Measurements from ENCODE around the gene PI16.
"Not testable (repeated sequence)": the region's sequence is repeated elsewhere in the genome, so short reads cannot be mapped to it uniquely, and the experiment has no call there.

Gene PI16

DNA sequence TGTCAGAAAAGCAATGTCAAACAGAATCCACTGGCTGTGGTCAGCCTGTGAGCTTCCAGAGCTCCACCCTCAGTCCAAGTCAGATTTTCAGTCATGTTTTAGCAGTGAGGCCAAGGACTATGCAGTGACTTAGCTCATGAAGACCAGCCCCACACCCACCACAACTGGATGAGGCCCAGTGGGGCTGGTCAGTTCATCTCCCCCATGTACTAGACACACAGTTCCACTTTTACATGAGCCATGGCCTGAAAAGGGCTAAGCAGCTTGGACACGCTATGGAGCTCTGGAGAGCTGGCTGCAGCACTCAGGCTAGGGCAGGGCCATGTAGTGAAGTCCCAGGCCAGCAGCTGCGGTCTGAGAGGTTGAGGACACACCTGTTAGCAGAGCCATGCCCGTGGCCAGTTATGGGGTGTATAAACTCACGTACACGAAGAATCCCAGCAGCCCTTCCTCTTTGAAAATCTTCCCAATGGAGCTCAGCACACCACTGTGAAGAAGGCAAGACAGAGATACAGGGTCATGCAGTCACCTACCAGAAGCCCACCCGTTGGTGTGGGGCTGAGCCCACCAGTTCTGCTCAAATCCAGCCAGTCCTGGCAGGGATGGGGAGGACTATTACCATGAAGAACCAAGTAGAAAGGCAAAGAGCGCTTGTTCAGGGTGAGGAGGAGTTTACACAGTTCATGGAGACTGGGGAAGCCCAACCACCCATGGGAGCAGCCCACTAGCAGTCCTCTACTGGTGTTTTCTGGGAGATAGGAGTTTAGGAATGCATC is 20.9 kb downstream of the PI16 start:
- DNase-seq (ENCODE audit: low read depth in 2 of 2), result no peak

DNA sequence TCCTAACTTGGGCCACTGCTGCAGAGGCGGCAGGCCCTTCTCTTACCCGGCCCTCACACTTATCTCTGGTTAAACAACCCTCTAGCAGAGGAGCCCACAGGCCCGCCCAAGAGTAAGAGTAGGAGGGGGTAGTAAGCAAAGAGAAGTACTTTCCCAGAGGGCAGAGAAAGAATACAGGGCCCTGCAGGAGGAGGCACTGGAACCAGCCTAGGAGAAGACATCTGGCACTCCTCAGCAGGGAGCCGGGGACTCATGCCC is 21.4 kb downstream of the PI16 start:
- DNase-seq (ENCODE audit: low read depth in 2 of 2), result no peak

DNA sequence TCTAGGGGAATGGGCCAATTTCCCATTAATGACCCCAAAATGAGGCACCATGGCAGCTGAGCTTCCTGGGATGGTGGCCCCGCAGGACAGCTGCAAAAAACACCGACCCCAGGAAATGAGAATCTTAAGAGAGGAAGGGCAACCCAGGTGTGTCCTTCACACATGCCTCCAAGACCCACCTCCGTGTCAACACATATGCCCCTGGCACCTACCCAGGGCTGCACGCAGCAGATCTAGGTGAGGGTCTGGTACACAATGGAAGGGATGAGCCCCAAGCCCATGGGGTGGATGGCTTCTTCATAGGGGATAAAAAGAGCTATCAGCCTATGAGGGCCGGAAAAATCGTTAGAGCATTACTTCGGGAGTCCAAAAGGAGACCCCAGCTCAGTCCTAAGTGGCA is 22.0 kb downstream of the PI16 start:
- DNase-seq (ENCODE audit: low read depth in 2 of 2), result no peak

DNA sequence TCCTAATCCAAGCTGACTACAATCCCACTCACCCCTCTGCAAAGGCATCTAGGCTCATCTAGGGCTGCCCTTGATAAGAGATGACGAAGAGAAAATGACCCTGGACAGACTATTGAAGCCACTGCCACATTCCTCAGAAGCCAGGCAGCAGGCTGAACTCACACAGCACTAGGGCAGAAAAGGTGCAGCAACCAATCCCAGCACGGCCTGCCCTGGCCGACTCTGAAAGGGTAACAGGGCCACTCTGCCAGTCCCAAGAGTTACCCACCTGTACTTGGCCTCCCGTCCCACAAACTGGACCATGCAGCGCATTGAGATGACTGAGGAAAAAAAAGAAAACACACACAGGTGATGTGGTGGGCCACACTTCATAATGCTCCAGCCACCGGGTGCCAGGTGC is 22.4 kb downstream of the PI16 start:
- DNase-seq (ENCODE audit: low read depth in 2 of 2), result no peak

DNA sequence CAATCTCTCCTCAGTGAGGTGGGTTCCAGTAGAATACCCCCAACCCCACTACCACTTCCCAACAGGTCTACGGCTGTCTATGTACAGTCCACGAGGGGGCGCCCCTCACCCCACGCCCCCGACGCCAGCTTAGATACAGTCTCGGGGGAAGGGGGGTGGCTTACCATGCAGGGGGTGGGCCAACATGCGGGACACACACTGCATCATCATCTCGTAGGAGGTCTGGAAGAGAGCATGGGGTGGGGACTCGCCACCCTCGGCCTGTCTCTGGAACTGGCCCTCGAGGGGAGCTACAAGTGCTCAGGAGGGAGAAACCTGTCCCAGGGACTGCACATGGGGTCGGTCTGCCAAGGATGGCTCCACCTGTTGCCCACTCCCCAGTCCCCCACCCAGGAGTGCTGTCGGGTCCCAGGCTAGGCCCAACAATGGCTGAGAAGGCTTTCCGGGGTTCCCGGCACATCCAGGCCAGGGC is 23.0 kb downstream of the PI16 start:
- no peak for DNase-seq (ENCODE audit: low read depth in 2 of 2)

DNA sequence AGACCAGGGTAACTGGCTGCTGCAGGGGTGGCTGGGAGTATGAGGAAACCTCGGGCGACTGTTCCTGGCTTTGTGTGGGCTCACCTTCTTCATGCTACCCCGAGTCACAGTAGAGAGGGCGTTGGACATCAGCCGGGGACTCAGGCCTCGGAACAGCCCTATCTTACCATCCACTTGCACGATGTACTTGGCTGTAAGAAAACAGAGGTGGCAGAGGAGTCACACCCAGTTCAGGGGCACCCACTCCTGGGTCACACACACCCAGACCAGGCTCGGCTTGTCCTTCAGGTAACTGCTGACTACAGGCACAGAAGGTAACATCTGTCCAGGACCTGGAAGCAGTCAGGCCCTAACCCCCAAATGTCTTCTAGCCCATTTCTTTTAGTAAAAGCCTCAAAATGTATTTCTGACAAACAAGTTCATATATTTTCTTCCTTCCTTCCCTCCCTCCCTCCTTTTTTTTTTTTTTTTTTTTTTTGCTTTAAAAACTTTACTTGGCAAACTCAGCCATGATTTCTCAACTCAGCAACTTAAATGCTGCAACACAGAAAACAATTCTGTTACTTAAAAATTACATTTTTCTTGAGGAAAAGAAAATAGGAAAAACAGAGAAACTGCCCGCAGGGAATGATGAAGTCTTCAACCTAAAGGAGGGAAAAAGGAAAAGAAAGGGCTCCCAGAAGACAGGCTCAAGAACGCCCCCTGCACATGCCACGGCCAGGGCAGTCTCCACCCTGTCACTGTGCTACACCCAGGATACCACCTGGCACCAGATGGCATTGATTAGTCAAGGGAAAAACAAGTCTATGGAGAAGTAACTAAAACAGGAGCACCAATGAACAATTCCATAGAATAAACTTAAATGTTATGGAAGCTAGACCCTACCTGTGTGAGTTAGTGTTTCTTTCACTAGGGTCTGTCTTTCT is 24.1 kb downstream of the PI16 start:
- DNase-seq (ENCODE audit: low read depth in 2 of 2), result no peak

DNA sequence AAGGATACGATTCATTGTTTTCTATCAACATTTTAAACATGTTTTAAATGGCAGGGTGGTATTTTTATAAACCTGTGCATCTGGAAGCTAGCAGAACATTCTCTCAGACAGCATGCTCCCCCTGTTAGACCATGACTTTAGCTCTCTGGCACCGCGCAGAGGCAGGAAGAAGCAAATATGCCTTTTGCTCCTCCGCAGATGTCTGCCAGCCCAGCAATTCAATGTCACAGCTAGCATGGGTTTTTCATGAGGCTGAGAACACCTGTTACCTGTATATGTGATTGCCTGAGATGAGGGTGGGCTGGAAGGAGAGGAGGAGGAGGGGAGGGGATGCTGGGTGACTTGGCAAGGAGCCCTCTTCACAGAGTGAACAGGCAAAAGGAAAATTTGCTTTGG is 24.8 kb downstream of the PI16 start:
- no peak for DNase-seq (ENCODE audit: low read depth in 2 of 2)

DNA sequence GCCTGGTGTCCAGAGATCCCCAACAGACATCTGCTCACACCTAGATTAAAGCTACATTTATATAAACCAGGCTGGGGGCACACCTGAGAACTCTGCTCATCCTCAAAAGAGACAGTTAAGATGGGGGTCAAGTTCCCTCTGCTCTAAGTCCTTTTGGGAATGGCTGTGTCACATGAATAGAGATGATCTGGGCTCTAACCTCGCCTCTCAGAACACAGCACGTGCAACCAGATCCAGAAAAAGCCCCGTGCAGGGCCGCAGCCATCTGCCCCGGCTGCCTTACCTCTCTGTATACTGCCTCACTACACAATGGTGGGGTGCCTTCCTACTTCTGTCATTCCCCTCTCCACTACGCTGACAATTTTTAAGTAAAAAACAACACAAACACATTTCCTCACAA is 25.6 kb downstream of the PI16 start:
- DNase-seq (ENCODE audit: low read depth in 2 of 2), result no peak

DNA sequence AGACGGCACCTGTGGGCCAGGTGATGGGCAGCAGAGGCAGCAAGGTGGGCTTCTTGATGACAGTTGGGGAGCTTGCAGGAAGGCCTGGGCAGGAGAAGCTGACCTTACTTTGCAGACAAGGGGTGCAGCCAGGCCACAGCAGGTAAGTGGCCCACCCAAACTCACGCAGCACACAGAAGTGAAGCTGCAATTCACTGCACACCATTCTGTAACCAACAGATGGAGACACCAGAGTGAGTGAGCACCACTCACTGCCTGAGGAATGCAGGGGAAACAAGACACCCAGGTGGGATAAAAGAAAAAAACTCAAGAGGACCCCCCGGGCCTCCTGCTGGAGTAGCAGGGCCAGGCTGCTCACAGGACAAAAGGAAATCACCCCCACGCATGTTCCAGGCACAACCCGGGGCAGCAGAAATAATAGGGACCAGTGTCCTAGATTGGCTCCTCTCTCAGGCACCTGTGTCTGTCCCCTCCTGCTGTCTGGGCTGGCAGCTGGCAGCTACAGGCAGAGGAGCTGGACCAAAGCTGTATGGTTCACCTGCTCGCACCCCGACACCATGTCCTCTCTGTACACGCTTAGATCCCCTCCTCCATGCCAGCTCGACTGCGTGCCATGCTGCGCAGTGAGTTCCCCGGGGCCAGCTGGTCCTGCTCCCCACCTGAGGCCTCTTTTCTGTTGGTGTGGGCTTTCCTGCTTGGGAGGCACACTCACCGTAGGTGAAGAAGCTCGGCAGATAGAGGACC is 26.5 kb downstream of the PI16 start:
- DNase-seq (ENCODE audit: low read depth in 2 of 2), result no peak

DNA sequence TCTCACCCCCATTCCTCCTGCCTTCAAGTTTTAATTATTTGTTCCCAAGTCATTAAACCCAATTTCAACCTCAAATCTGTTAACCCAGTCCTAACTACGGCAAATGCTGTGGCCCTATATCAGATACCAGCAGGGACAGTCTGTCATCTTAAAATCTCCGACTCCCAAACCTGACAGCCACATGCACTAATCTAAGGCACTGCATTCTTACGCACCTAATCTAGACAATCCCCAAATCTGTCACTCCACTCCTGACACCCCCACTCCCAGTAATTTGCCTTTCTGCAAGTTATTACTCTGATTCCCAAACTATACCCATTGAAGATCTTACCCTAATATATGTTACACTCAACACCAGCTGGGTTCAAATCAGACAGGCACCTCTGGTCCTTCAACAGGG is 29.0 kb downstream of the PI16 start:
- no peak for DNase-seq (ENCODE audit: low read depth in 2 of 2)

DNA sequence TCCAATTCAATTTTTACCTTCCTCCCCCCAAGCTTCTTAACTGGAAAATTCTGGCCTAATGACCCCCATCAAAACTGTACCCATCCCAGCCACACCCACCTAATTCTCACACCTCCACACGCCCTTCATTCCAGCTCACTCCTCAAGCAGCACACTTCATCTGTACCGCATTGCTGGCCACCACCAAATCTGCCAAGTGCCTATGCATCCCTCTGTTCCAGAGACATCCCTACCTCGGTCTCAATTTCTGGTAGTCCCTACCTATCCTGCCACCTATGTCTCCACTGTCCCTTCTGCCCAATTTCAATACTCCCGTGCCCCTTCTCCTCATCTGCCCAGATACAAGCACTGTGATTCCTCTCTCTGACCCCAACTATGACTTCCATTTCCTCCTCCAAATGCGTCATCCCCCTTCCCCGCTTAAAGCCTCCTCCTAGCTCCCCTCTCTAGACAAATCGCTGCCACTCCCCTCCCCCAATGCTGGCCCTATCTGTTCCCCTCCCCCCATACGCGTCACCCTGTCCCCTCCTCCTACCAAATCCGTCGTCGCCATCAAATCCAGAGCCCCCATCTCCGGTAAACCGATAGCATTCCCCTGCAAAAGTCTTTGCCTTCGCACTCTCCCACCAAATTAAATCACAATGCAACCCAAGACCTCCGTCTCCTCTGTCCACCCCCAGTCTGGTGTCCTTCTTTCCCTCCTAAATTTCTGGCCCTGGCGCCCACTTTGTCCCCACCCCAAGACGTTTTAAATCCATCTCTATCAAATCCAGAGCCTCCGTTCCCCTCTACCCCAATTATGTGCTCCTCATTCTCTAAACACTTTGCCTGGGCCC is 30.3 kb downstream of the PI16 start:
- DNase-seq (ENCODE audit: low read depth in 2 of 2), result peak; percentile 35 to 52

DNA sequence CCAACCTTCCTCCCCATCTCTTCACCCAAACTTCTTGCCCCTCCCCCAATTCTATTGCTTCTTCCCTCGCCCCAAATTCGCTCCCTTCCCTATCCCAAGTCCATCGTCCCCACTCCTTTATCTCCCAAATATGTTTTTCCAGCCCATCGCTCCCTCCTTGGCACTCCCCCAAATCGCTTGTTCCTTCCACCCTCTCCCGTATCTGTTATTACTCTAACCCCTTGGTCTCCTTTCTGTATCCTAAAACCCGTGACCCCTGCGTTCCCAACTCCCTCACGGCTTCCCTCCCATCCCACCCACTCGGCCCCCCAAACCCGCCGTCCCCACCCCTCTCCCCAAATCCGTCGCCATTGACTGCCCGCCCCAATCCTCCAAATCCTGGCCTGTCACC is 30.9 kb downstream of the PI16 start:
- no peak for DNase-seq (ENCODE audit: low read depth in 2 of 2)

DNA sequence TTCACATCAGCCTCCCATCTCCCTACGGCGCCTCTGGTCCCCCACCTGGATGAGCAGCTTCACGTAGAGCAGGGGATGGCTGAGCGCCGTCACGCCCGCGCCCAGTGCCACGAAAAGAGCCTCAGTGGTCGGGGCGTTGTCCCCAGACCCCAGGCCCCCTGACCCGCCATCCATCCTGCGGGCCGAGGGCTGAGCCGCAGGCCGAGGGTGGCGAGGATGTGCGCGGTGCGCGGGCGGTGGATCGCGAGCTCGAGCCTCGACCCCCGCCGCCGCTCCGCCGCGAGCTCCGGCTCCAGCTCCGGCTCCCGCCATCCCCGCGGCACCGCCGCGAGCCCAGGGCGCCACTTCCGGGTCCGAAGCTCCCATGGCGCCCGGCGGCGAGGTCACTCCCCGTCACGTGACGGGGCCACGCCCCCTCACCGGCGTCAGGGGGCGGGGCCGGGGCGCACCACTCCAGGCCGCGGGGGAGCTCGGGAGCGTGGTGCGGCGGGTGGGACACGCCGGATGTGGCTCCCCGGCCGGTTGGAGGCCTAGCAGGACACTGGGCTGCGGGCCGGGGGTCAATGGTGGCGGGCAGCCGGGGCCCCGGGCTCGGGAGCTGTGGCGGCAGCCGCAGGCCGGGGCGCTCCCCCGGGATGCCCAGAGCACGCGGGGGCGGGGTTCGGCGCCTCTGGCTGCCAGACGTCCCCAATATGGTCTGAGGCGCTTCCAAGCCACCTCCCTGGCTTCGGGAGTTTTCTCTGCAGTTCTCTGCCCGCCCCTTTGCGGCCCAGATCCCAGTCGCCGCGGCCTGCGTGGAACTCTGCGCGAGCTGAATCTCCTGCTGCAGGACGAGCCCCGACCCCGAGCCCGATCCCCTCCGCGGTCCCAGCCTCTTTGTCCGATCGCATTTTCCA is 31.5 kb downstream of the PI16 start, which contains the start of gene MTCH1:
TSS of gene MTCH1 (minus strand) at position 389 of the 896 bp plus-strand sequence. CDS start at position 366, 23 bp downstream.
- DNase-seq (ENCODE audit: low read depth in 2 of 2), result peak; percentile 78 to 79

DNA sequence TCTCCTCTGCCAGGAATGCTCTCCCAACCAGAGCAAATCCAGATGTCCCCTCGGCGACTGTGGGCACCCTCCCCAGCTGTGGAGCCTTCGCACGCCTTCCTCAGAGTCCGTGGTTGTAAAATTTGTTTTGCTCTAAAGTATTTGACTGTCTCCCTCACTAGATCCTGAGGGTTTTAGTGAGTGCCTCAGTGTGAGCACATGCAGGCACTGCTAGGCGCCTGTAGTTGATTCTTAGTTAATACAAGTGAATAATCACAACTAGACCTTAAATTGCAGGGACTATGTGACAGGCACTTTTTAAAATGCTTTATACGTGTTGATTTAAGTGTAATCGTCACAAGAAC is 32.1 kb downstream of the PI16 start:
- no peak for DNase-seq (ENCODE audit: low read depth in 2 of 2)

DNA sequence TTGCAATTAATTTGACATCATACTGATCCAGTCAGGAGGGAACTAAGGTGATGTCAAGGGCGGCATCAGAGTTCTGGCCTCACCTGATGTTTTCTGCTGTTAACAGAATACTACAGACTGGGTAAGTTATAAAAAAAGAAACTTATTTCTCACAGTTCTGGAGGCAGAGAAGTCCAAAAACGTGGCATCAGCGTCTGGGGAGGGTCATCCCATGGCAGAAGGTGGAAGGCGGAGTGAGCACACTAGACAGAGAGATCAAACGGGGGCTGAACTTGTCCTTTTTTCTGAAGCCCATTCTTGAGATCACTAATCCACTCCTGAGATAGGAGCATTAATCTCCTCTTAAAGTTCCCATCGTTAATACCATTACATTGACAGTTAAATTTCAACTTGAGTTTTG is 34.7 kb downstream of the PI16 start:
- DNase-seq (ENCODE audit: low read depth in 2 of 2), result no peak

DNA sequence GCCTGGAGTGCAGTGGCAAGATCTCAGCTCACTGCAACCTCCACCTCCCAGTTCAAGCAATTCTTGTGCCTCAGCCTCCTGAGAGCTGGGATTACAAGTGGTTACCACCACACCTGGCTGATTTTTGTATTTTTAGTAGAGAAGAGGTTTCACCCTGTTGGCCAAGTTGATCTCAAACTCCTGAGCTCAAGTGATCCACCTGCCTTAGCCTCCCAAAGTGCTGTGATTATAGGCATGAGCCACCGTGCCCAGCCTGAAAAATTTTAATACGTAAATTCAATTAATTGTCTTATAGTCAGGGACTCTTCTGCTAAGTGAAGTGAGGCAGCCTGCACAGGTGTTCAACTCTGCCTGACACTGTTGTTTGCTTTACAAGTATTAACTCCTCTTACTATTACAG is 35.9 kb downstream of the PI16 start:
- not testable (repeated sequence) for DNase-seq (ENCODE audit: low read depth in 2 of 2)

DNA sequence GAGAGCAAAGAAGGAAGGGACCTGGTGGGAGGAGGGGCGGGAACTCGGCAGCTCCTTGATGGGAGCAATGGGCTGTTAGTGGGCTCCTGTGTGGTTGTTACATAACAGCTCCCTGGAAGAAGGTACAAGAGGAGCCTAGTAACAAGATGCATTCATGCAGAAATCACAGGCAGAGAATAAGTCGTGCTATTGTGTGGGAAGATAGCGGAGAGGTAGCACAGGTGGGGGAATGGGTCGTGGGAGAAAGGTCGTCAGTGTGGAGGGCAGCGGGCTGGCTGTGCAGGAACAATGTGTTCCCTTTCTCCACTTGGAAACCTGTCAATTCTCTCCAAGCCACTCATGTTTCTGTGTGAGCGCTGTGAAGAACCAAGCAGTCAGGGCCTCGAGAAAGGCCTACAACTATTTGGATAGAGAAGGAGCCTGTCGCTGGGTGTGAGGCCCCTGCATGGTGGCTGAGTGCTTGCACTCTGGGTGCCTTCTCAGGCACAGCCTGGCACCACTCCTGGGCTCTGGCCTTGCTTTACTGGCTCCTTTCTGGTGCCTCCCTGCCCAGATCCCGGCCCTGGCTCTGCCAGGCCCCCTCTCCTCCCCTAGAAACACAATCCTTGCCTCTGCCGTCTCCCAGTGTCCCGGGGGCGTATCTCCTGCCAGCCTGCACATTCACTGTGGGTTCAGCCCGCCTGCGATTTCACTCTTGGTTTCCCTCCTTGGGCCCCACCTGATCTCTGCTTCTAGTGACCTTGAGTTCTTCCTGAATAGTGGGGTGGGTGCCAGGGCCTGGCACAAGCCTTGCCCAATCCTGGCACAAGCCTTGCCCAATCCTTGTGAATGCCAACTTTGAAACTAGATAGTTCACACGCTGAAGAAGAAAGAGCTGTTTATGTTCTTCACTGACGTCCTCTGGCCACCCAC is 43.5 kb downstream of the PI16 start:
- no peak for DNase-seq (ENCODE audit: low read depth in 2 of 2)

DNA sequence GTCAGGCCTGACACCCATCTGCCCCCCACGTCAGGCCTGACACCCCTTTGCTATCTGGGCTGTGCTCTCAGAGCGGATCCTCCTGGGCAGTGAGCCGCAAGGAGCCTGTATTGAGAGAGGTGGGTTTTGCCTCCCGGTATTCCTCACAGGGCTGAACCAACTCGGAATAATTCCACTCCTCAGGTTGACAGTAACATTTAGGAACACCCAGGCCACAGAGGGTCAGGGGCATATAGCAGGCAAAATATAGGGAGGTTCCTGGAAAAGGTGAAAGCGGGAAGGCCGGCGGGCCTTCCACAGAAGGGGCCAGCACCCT is 44.1 kb downstream of the PI16 start:
- no peak for DNase-seq (ENCODE audit: low read depth in 2 of 2)

DNA sequence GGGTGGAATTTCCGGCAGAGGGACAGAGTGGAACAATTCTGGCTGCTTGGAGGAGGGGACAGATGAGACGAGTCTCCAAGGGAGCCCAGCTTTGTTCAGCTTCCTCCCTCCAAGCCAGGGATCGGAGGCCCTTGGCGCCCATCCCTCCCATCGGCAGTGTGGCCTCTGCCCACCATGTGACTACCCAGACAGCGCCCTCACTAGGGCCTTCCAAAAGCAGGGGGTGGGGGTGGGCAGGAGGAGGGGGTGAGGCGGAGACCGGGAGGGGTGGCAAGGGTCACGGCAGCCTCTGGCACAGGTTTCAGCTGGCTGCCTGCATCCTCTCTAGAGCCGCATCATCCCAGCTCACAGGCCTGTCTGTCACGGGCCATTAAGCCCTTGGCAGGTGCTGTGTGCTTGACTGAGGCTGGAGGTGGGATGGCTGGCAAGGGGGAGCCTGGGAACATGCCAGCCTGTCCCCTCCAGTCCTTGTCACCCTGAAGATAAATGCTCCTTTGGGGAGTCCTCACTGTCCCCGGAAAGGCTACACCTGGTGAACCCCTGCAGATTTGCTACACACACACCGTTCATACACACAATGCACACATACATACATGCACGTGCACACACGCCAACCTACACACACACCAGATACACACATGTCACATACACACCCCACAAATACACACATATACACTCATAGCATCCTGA is 44.7 kb downstream of the PI16 start:
- DNase-seq (ENCODE audit: low read depth in 2 of 2), result no peak
